ENCODE measurements around the gene ATXN2. TPM values are rescaled to one million over a fixed set of nuclear protein-coding genes. Genes with fewer than 3 reads are reported as not detected.

ATXN2 gene
- total and polyA plus RNA-seq, 4 donors = 11.5 to 33.1 (median 22.1) TPM

DNA sequence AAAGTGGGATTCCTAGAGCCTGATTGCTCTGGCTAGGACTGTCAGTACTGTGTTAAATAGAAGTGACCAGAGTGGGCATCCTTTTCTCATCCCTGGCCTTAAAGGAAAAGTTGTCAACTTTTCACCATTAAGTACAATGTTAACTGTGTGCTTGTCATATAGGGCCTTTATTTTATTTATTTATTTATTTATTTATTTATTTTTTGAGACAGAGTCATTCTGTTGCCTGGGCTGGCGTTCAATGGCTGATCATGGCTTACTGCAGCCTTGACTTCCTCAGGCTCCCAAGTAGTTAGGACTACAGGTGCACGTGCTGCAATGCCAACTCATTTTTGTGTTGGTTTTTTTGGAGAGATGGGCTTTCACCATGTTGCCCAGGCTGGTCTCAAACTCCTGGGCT lies 181.8 kb downstream of the ATXN2 start:
- Histone ChIP-seq H3K27ac (ENCODE audit: low read depth in 1 of 2, low read length in 2 of 2) (no peak overlapping the region), H3K9ac (ENCODE audit: low read depth in 1 of 2, low read length in 2 of 2) (no peak overlapping the region), H3K4me1 (ENCODE audit: control insufficient read depth in 4 of 4, insufficient read depth in 4 of 4, low read length in 3 of 4) (peaks cover 0 to 20% (median 12%) of the 10 kb centered on the region in 4 donors), H3K4me3 (ENCODE audit: low read depth in 1 of 3, low read length in 3 of 3) (no peak overlapping the region), H3K36me3 (ENCODE audit: control insufficient read depth in 4 of 4, insufficient read depth in 3 of 4, low read depth in 1 of 4, low read length in 3 of 4) (peaks cover 0 to 14% (median 8%) of the 10 kb centered on the region in 4 donors), H3K9me3 (ENCODE audit: control insufficient read depth in 4 of 4, low read length in 3 of 4) (no peaks in the 10 kb centered on the region), H3K27me3 (ENCODE audit: control insufficient read depth in 4 of 4, insufficient read depth in 4 of 4, low read length in 3 of 4) (no peaks in the 10 kb centered on the region)
- DNase-seq (ENCODE audit: low spot score) = no peak
- TF ChIP-seq, protein P1, sequence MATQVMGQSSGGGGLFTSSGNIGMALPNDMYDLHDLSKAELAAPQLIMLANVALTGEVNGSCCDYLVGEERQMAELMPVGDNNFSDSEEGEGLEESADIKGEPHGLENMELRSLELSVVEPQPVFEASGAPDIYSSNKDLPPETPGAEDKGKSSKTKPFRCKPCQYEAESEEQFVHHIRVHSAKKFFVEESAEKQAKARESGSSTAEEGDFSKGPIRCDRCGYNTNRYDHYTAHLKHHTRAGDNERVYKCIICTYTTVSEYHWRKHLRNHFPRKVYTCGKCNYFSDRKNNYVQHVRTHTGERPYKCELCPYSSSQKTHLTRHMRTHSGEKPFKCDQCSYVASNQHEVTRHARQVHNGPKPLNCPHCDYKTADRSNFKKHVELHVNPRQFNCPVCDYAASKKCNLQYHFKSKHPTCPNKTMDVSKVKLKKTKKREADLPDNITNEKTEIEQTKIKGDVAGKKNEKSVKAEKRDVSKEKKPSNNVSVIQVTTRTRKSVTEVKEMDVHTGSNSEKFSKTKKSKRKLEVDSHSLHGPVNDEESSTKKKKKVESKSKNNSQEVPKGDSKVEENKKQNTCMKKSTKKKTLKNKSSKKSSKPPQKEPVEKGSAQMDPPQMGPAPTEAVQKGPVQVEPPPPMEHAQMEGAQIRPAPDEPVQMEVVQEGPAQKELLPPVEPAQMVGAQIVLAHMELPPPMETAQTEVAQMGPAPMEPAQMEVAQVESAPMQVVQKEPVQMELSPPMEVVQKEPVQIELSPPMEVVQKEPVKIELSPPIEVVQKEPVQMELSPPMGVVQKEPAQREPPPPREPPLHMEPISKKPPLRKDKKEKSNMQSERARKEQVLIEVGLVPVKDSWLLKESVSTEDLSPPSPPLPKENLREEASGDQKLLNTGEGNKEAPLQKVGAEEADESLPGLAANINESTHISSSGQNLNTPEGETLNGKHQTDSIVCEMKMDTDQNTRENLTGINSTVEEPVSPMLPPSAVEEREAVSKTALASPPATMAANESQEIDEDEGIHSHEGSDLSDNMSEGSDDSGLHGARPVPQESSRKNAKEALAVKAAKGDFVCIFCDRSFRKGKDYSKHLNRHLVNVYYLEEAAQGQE (IDR thresholded peaks at IDR 0.05) = no peak
- no peak for TF ChIP-seq FOXA2 (IDR thresholded peaks at IDR 0.05)
- TF ChIP-seq YY1 (IDR thresholded peaks at IDR 0.05) = no peak
- no peak for TF ChIP-seq HNF4G (IDR thresholded peaks at IDR 0.05)
- TF ChIP-seq ZBTB33 (IDR thresholded peaks at IDR 0.05) = no peak
- no peak for TF ChIP-seq EGR1 (IDR thresholded peaks at IDR 0.05; ENCODE audit: low read depth in 2 of 2)
- TF ChIP-seq FOXA1 (IDR thresholded peaks at IDR 0.05) = no peak
- TF ChIP-seq, protein P2, sequence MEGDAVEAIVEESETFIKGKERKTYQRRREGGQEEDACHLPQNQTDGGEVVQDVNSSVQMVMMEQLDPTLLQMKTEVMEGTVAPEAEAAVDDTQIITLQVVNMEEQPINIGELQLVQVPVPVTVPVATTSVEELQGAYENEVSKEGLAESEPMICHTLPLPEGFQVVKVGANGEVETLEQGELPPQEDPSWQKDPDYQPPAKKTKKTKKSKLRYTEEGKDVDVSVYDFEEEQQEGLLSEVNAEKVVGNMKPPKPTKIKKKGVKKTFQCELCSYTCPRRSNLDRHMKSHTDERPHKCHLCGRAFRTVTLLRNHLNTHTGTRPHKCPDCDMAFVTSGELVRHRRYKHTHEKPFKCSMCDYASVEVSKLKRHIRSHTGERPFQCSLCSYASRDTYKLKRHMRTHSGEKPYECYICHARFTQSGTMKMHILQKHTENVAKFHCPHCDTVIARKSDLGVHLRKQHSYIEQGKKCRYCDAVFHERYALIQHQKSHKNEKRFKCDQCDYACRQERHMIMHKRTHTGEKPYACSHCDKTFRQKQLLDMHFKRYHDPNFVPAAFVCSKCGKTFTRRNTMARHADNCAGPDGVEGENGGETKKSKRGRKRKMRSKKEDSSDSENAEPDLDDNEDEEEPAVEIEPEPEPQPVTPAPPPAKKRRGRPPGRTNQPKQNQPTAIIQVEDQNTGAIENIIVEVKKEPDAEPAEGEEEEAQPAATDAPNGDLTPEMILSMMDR (IDR thresholded peaks at IDR 0.05; ENCODE audit: low read depth, low read length, missing input control) = no peak
- TF ChIP-seq ATF3 (IDR thresholded peaks at IDR 0.05) = no peak
- TF ChIP-seq JUND (IDR thresholded peaks at IDR 0.05) = no peak
- TF ChIP-seq GABPA (IDR thresholded peaks at IDR 0.05 in 1 of 2, conservative IDR thresholded peaks at IDR 0.05 in 1 of 2) = no peak
- TF ChIP-seq RAD21 (IDR thresholded peaks at IDR 0.05) = no peak
- 95% methylated on average over 2 of the region's 2 CpGs for WGBS

- 96% methylated on average over 7 of the region's 7 CpGs for WGBS
- no peak overlapping the region for H3K4me3 ChIP-seq (ENCODE audit: low read depth in 1 of 3, low read length in 3 of 3)
- H3K36me3 ChIP-seq (ENCODE audit: control insufficient read depth in 4 of 4, insufficient read depth in 3 of 4, low read depth in 1 of 4, low read length in 3 of 4) = peaks cover 0 to 5% (median 4%) of the 10 kb centered on the region in 4 donors
- H3K9me3 ChIP-seq (ENCODE audit: control insufficient read depth in 4 of 4, low read length in 3 of 4) = no peaks in the 10 kb centered on the region
- H3K4me1 ChIP-seq (ENCODE audit: control insufficient read depth in 4 of 4, insufficient read depth in 4 of 4, low read length in 3 of 4) = peaks cover 5 to 43% (median 31%) of the 10 kb centered on the region in 4 donors
- no peak overlapping the region for H3K9ac ChIP-seq (ENCODE audit: low read depth in 1 of 2, low read length in 2 of 2)
- DNase-seq (ENCODE audit: low spot score) = no peak
- TF ChIP-seq, protein P1 (IDR thresholded peaks at IDR 0.05) = no peak
- TF ChIP-seq YY1 (IDR thresholded peaks at IDR 0.05) = no peak
- TF ChIP-seq SP1 (IDR thresholded peaks at IDR 0.05) = no peak
- no peak for TF ChIP-seq FOXA1 (IDR thresholded peaks at IDR 0.05)
- no peak for TF ChIP-seq ZBTB33 (IDR thresholded peaks at IDR 0.05)
- TF ChIP-seq GABPA (IDR thresholded peaks at IDR 0.05 in 1 of 2, conservative IDR thresholded peaks at IDR 0.05 in 1 of 2) = no peak
- no peak for TF ChIP-seq FOXA2 (IDR thresholded peaks at IDR 0.05)
- TF ChIP-seq HNF4A (conservative IDR thresholded peaks at IDR 0.05) = no peak
- no peak for TF ChIP-seq RXRA (IDR thresholded peaks at IDR 0.05)
- TF ChIP-seq NR2F2 (IDR thresholded peaks at IDR 0.05) = no peak
- no peak for TF ChIP-seq ATF3 (IDR thresholded peaks at IDR 0.05)
- no peak for TF ChIP-seq EGR1 (IDR thresholded peaks at IDR 0.05; ENCODE audit: low read depth in 2 of 2)
- no peak for TF ChIP-seq JUND (IDR thresholded peaks at IDR 0.05)
- TF ChIP-seq RAD21 (IDR thresholded peaks at IDR 0.05) = no peak
- no peaks in the 10 kb centered on the region for H3K27me3 ChIP-seq (ENCODE audit: control insufficient read depth in 4 of 4, insufficient read depth in 4 of 4, low read length in 3 of 4)
- H3K27ac ChIP-seq (ENCODE audit: low read depth in 1 of 2, low read length in 2 of 2) = peak overlapping the region in 1 of 2 donors; percentile 80
These were observed 184.3 kb downstream of the ATXN2 start for GRCh38 chr12:111414711-111415252.

All from liver (tissue), 9 donors.